ENCODE data around the gene COL4A6.

COL4A6 gene

DNA sequence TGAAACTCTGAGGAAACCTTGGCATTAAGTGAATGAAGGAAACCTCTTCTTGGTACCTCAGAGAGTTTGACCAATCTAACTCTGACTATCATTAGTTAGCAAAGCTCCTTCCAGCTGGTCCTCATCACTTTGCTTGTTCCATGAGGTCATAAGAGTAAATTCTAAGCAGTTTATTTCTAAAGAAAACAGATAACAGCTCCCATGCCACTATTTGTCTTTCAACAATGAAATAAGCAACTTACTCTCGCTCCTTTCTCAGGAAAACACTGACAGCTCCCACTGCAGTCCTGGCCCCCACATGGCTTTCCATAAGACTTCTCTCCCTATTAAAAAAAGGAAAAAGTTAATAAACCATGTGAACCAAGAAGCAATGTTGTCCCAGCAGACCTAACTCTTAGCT, 127.7 kb downstream of the COL4A6 start:
- TF ChIP-seq, protein P1, sequence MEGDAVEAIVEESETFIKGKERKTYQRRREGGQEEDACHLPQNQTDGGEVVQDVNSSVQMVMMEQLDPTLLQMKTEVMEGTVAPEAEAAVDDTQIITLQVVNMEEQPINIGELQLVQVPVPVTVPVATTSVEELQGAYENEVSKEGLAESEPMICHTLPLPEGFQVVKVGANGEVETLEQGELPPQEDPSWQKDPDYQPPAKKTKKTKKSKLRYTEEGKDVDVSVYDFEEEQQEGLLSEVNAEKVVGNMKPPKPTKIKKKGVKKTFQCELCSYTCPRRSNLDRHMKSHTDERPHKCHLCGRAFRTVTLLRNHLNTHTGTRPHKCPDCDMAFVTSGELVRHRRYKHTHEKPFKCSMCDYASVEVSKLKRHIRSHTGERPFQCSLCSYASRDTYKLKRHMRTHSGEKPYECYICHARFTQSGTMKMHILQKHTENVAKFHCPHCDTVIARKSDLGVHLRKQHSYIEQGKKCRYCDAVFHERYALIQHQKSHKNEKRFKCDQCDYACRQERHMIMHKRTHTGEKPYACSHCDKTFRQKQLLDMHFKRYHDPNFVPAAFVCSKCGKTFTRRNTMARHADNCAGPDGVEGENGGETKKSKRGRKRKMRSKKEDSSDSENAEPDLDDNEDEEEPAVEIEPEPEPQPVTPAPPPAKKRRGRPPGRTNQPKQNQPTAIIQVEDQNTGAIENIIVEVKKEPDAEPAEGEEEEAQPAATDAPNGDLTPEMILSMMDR (IDR thresholded peaks at IDR 0.05; ENCODE audit: borderline replicate concordance, insufficient read depth, low read depth, low read length), result no peak
- H3K4me3 ChIP-seq (ENCODE audit: low read depth, low read length), result no peak overlapping the region

DNA sequence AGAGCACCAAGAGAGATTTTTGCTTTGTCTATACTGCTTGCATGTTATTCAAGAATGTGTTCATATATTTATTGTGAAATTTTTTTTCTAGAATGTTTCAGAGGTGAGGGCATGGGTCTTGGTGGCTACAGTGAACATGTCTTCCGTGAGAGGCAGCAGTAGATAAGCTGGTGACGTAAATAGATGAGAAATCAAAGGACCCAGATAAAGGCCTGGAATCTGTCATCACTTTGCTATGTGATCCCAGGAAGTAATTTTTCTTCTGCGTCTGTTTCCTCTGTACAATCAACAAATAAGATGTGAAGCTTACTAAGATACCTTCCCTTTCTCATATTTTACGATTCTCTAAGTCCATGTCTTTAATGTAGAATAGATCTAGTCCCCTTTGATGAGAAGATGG, 129.1 kb downstream of the COL4A6 start:
- H3K4me3 ChIP-seq (ENCODE audit: low read depth, low read length), result no peak overlapping the region
- TF ChIP-seq, protein P1 (IDR thresholded peaks at IDR 0.05; ENCODE audit: borderline replicate concordance, insufficient read depth, low read depth, low read length), result no peak

DNA sequence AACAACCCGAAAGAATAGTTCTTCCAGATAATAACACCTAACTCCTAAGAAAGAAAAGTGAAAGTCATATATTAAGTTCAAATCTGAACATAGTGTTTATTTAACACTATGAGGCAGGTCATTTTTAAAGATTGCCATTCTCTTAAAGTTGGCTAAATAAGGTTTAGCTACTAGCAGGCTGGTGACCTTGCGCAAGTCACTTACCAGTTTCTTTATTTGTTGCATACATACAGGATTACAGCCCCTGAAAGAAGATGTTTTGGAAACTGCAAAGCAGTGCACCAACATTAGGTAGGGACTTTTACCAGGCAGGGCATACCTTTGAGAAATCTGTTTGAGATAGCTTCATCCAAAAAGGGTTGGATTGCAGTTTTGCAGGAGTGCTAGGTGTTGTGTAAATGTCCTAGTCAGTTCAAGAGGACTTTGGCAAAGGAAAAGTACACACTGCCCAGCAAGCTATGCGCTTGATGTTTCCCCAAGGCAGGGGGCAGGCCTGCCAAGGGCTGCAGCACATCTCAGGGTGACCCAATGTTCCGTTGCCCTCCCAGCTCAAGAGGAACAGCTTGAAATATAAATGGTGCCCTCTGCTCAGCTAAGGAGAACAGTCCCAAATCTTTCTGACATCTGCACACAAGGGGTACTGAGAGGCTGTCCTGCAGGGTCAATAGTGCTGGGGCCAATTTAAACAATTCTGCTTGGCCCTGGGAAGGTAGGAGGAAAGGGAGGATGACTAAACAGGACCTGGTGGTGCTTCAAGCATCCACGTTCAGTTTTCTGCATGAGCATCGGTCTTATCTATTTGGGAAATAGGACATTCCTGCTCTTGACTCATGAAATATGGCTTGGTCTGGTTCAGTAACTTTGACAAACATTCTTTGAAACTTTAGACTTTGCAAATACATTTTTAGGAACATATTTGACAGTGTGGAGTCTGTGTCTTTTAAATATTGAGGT, 130.8 kb downstream of the COL4A6 start:
- TF ChIP-seq, protein P1 (IDR thresholded peaks at IDR 0.05; ENCODE audit: borderline replicate concordance, insufficient read depth, low read depth, low read length), result no peak
- H3K4me3 ChIP-seq (ENCODE audit: low read depth, low read length), result no peak overlapping the region

DNA sequence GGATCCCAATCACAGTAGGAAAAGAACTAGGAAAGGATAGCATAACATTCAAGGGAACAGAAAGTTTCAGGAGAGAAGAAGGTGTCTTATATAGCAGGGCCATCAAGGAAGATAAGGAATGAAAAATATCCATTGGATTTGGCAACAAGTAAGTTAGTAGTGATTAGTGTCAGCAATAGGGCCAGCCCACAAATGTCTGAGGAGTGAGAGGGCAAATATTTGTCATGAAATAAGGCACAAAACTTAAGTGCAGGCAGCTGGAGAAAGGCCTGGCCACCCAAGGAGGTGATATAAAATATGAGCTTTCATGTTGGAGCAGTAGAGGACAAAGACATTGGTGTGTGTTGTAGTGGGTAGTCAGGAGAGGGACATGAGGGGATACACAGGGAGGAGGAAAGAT, 132.1 kb downstream of the COL4A6 start:
- H3K4me3 ChIP-seq (ENCODE audit: low read depth, low read length), result no peak overlapping the region
- TF ChIP-seq, protein P1 (IDR thresholded peaks at IDR 0.05; ENCODE audit: borderline replicate concordance, insufficient read depth, low read depth, low read length), result no peak

DNA sequence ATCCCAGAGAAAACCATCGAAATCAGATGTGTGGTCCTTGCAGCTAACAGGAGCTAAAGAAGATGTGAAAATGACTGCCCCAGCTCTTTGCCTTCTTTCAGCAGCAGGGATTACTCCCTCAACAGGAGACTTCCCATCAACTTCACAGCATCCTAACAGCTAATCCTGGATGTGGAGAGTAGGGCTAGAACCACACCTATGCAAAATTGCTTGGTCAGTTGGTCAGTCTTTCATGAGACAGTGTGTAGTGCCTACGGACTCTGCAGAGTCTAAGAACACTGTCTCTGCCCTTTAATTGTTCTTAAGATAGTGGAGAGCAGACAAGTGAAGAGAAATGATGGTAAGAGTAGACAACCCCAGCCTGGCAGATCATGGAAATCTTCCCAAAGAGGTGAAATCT, 133.5 kb downstream of the COL4A6 start:
- no peak overlapping the region for H3K4me3 ChIP-seq (ENCODE audit: low read depth, low read length)
- TF ChIP-seq, protein P1 (IDR thresholded peaks at IDR 0.05; ENCODE audit: borderline replicate concordance, insufficient read depth, low read depth, low read length), result no peak

DNA sequence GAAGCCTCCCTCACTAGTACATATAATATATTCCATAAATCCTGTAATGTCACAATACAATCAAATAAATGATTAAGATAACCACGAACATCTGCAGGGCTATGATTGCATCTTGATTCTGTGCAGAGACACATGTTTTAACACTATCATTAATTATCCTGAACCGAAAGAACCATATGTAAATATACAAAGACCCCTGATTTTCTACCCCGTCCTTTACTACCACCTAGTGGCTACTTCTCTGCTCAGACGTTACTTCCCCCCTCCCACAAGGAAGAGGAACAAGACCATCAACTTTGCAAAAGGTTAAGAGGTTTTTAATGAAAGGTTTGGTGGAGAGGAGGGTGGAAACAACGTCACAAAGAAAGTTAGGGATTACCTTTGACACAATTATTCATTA, 134.0 kb downstream of the COL4A6 start:
- TF ChIP-seq, protein P1 (IDR thresholded peaks at IDR 0.05; ENCODE audit: borderline replicate concordance, insufficient read depth, low read depth, low read length), result peak; percentile 28; the same call in 1 of the 2 replicates
- H3K4me3 ChIP-seq (ENCODE audit: low read depth, low read length), result no peak overlapping the region

DNA sequence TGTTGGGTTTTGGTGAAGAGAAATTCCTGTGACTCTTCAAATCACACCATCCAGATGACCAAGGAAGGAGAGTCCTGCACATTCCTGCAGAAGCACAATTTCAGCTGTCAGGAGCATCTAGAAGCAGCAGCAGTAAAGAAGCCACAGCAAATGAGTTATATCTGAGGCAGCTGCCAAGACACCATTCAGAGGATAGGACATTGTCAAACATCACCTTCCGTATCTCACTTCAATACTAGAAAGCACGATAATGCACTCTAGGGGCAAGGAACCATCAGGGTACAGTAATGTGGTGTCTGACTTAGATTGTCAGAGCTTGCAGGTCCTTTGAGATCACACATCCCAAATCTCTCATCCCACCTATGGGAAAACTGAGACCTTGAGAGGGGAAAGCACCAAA, 134.5 kb downstream of the COL4A6 start:
- TF ChIP-seq, protein P1 (IDR thresholded peaks at IDR 0.05; ENCODE audit: borderline replicate concordance, insufficient read depth, low read depth, low read length), result no peak

More for the DNA sequence above, 134.5 kb downstream of the COL4A6 start:
- no peak overlapping the region for H3K4me3 ChIP-seq (ENCODE audit: low read depth, low read length)

Measured in GM12875 (cell line).